Embryonic facial prominence (tissue), 1 donor: ENCODE results near the gene KANSL1.

Experiments used
- DNase-seq: peaks from one replicate; pipeline ENCODE4 v3.0.0-alpha.2; 2016; ENCODE audit errors: extremely low spot score

The KANSL1 gene

GRCh38 chr17:46169913-46170638 is 23.2 kb downstream of the KANSL1 start:
- DNase-seq, result no peak

GRCh38 chr17:46167826-46168569 is 25.2 kb downstream of the KANSL1 start:
- no peak for DNase-seq

- no peak for DNase-seq
These were observed 26.0 kb downstream of the KANSL1 start for GRCh38 chr17:46167267-46167666.

- no peak for DNase-seq
These were observed 26.5 kb downstream of the KANSL1 start for GRCh38 chr17:46166692-46167249.

- no peak for DNase-seq
These were observed 29.2 kb downstream of the KANSL1 start for GRCh38 chr17:46163929-46164594.

GRCh38 chr17:46163316-46163715 is 29.9 kb downstream of the KANSL1 start:
- no peak for DNase-seq

GRCh38 chr17:46162866-46163265 is 30.4 kb downstream of the KANSL1 start:
- DNase-seq, result no peak

- no peak for DNase-seq
These were observed 33.1 kb downstream of the KANSL1 start for GRCh38 chr17:46160169-46160568.

GRCh38 chr17:46159686-46160085 is 33.5 kb downstream of the KANSL1 start:
- no peak for DNase-seq

GRCh38 chr17:46158323-46159296 is 34.6 kb downstream of the KANSL1 start:
- no peak for DNase-seq

GRCh38 chr17:46157443-46158062 is 35.7 kb downstream of the KANSL1 start:
- no peak for DNase-seq

GRCh38 chr17:46154151-46154816 is 38.9 kb downstream of the KANSL1 start:
- DNase-seq, result no peak

GRCh38 chr17:46152423-46152822 is 40.8 kb downstream of the KANSL1 start:
- DNase-seq, result no peak

- no peak for DNase-seq
These were observed 41.5 kb downstream of the KANSL1 start for GRCh38 chr17:46151762-46152161.

GRCh38 chr17:46150216-46150963 is 42.8 kb downstream of the KANSL1 start:
- no peak for DNase-seq

- DNase-seq, result no peak
These were observed 45.0 kb downstream of the KANSL1 start for GRCh38 chr17:46148247-46148646.

- no peak for DNase-seq
These were observed 45.9 kb downstream of the KANSL1 start for GRCh38 chr17:46147296-46147695.

GRCh38 chr17:46144246-46144645 is 49.0 kb downstream of the KANSL1 start:
- DNase-seq, result no peak

- no peak for DNase-seq
These were observed 49.4 kb downstream of the KANSL1 start for GRCh38 chr17:46143827-46144236.
